Body of pancreas (tissue), 4 donors: ENCODE results near the gene AGAP1.

Experiments
- POLR2A ChIP-seq, 3 donors: fragments of 450-650 bp; IDR thresholded peaks; one replicate each; pipeline ENCODE4 v1.6.1; 2016; ENCODE audit warnings: antibody characterized with exemption in 3 of 3, mild to moderate bottlenecking in 2 of 3
- TF ChIP-seq, protein P1 (sequence below), 7 experiments: fragments of 450-650 bp in 4 of 7; fragments of 200-600 bp in 3 of 7; sonication (generic) in 3 of 7; IDR thresholded peaks; one replicate each; pipeline ENCODE4 v1.5.1; 2016 to 2019; ENCODE audit warnings: antibody characterized with exemption in 7 of 7

DNA sequence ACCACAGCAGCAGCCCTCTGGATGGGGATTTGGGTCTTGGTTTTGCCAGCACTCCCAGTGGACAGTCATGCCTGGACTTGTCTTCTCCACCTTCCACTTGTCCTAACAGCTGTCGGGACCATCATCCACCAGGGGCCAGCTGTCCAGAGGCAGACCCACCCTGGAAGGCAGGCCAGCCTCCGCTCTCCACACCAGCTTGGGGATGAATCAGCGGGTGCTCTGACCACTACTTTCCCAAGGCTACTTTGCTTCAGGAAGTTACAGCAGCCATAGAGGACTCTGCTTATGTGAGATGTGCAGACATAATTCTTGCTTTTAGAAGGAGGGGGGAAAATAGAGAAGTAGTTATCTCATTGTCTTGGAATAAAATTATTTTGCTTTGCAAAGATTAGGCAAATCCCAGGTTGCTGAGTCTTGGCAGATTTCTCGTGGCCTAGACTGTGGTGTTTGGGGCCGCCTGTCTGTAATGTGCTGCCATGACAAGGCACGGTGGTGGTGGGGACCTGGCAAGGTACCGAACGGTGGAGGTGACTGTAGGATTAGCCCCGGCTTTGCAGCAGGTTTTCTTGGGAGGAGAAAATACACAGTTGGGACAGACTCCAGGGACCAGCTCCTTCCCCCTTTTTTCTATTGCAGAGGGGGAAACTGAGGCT is 148.7 kb downstream of the AGAP1 start:
- TF ChIP-seq, protein P1, sequence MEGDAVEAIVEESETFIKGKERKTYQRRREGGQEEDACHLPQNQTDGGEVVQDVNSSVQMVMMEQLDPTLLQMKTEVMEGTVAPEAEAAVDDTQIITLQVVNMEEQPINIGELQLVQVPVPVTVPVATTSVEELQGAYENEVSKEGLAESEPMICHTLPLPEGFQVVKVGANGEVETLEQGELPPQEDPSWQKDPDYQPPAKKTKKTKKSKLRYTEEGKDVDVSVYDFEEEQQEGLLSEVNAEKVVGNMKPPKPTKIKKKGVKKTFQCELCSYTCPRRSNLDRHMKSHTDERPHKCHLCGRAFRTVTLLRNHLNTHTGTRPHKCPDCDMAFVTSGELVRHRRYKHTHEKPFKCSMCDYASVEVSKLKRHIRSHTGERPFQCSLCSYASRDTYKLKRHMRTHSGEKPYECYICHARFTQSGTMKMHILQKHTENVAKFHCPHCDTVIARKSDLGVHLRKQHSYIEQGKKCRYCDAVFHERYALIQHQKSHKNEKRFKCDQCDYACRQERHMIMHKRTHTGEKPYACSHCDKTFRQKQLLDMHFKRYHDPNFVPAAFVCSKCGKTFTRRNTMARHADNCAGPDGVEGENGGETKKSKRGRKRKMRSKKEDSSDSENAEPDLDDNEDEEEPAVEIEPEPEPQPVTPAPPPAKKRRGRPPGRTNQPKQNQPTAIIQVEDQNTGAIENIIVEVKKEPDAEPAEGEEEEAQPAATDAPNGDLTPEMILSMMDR (IDR thresholded peaks at IDR 0.05): no peak
- TF ChIP-seq POLR2A (IDR thresholded peaks at IDR 0.05): no peak
